Keratinocyte (primary cell): ENCODE measurements around the gene NDUFA13. TPM values are rescaled to one million over a fixed set of nuclear protein-coding genes. Genes with fewer than 3 reads are reported as not detected.

Source experiments
- DNase-seq: peaks from one replicate; pipeline ENCODE4 v3.0.0-alpha.2; 2011; ENCODE audit warnings: low read depth, missing footprints, low spot score
- FAIRE-seq: peaks from 2 replicates; lab custom pipeline; 2011; peaks lifted over from hg19 to GRCh38; lab: Jason Lieb, UNC
- H2AFZ ChIP-seq: 2 replicates; pipeline ENCODE4 v1.6.0; 2012; ENCODE audit warnings: low read length, control low read depth, inconsistent platforms; ENCODE audit not compliant: control insufficient read depth
- H3K27ac ChIP-seq: 2 replicates; pipeline ENCODE4 v1.5.1; 2011; ENCODE audit warnings: low read length; ENCODE audit not compliant: control insufficient read depth, insufficient read depth
- H3K27me3 ChIP-seq: 3 replicates; pipeline ENCODE4 v1.6.0; 2011; ENCODE audit warnings: low read length; ENCODE audit not compliant: control insufficient read depth, insufficient read depth; ENCODE audit errors: extremely low read depth
- H3K36me3 ChIP-seq, 2 experiments: 2 replicates in 1 of 2; 3 replicates in 1 of 2; pipeline ENCODE4 v1.5.1; 2011; ENCODE audit warnings: low read length in 2 of 2, mild to moderate bottlenecking in 1 of 2; ENCODE audit not compliant: control insufficient read depth in 2 of 2, insufficient read depth in 2 of 2; ENCODE audit errors: extremely low read depth in 1 of 2
- H3K4me1 ChIP-seq: 3 replicates; pipeline ENCODE4 v1.5.1; 2011; ENCODE audit warnings: low read length; ENCODE audit not compliant: control insufficient read depth, insufficient read depth; ENCODE audit errors: extremely low read depth
- H3K4me2 ChIP-seq: 3 replicates; pipeline ENCODE4 v1.6.0; 2011; ENCODE audit warnings: low read depth, low read length; ENCODE audit not compliant: control insufficient read depth, insufficient read depth; ENCODE audit errors: extremely low read depth
- H3K4me3 ChIP-seq, 3 experiments: fragments of 200-600 bp in 1 of 3; sonication (generic) in 1 of 3; 2 replicates in 2 of 3; 3 replicates in 1 of 3; pipeline ENCODE4 v1.5.1; 2011 to 2016; ENCODE audit warnings: low read length in 3 of 3, mild to moderate bottlenecking in 3 of 3, control low read depth in 2 of 3, inconsistent platforms in 1 of 3, low read depth in 1 of 3, mixed read lengths in 1 of 3, mixed run types in 1 of 3, moderate library complexity in 1 of 3; ENCODE audit not compliant: control insufficient read depth in 2 of 3, insufficient read depth in 2 of 3; ENCODE audit errors: extremely low read depth in 1 of 3
- H3K79me2 ChIP-seq: 2 replicates; pipeline ENCODE4 v1.6.0; 2012; ENCODE audit warnings: low read length; ENCODE audit not compliant: control insufficient read depth, insufficient read depth
- H3K9ac ChIP-seq: 3 replicates; pipeline ENCODE4 v1.6.0; 2011; ENCODE audit warnings: low read length; ENCODE audit not compliant: control insufficient read depth, insufficient read depth; ENCODE audit errors: extremely low read depth
- H3K9me1 ChIP-seq: 3 replicates; pipeline ENCODE4 v1.6.0; 2011; ENCODE audit warnings: low read length; ENCODE audit not compliant: control insufficient read depth, insufficient read depth; ENCODE audit errors: extremely low read depth
- H3K9me3 ChIP-seq: 2 replicates; pipeline ENCODE4 v1.5.1; 2012; ENCODE audit warnings: low read depth, low read length; ENCODE audit not compliant: control insufficient read depth
- H4K20me1 ChIP-seq: 3 replicates; pipeline ENCODE4 v1.6.0; 2011; ENCODE audit warnings: low read length; ENCODE audit not compliant: control insufficient read depth, insufficient read depth; ENCODE audit errors: extremely low read depth
- EZH2 ChIP-seq: IDR thresholded peaks from one replicate; pipeline ENCODE4 v1.6.1; 2012; ENCODE audit warnings: inconsistent platforms, mild to moderate bottlenecking, low read length, moderate library complexity
- dilution Hi-C: fragments of 300-500 bp; cut with MboI; formaldehyde crosslinking; loops from one replicate; pipeline ENCODE4 v1.7.0; 2020; ENCODE audit warnings: low sequenced_read_pairs; ENCODE audit not compliant: extremely low pct_ligation_motif_present
- polyA plus RNA-seq, 5 experiments: library from polyadenylated mRNA; depleted of rRNA in 3 of 5; stranded (reverse) in 3 of 5; stranded (forward) in 1 of 5; unstranded in 1 of 5; fragments of >200 nt; gene quantifications; 1 replicate in 1 of 5; 2 replicates in 3 of 5; 3 replicates in 1 of 5; pipeline versions ENCODE4 v1.2.1 to v1.2.3, GENCODE V29; 2011 to 2012; ENCODE audit warnings: missing spikeins in 2 of 5, low read depth in 1 of 5, low replicate concordance in 1 of 5
- TF ChIP-seq, protein P1 (sequence below), 3 experiments: IDR thresholded peaks in 1 of 3; conservative IDR thresholded peaks in 1 of 3; optimal IDR thresholded peaks in 1 of 3; 2 replicates in 2 of 3; 3 replicates in 1 of 3; pipeline versions ENCODE3 to v1.5.1; 2011; ENCODE audit warnings: low read length in 3 of 3, mild to moderate bottlenecking in 3 of 3, moderate library complexity in 2 of 3, control low read depth in 1 of 3, inconsistent platforms in 1 of 3; ENCODE audit not compliant: insufficient read depth in 2 of 3; ENCODE audit errors: extremely low read depth in 1 of 3

Gene NDUFA13
- polyA plus RNA-seq, 1 donor (not counting 4 experiments of a cell fraction or from before 2014, with no cell fraction given), result 343 TPM

DNA sequence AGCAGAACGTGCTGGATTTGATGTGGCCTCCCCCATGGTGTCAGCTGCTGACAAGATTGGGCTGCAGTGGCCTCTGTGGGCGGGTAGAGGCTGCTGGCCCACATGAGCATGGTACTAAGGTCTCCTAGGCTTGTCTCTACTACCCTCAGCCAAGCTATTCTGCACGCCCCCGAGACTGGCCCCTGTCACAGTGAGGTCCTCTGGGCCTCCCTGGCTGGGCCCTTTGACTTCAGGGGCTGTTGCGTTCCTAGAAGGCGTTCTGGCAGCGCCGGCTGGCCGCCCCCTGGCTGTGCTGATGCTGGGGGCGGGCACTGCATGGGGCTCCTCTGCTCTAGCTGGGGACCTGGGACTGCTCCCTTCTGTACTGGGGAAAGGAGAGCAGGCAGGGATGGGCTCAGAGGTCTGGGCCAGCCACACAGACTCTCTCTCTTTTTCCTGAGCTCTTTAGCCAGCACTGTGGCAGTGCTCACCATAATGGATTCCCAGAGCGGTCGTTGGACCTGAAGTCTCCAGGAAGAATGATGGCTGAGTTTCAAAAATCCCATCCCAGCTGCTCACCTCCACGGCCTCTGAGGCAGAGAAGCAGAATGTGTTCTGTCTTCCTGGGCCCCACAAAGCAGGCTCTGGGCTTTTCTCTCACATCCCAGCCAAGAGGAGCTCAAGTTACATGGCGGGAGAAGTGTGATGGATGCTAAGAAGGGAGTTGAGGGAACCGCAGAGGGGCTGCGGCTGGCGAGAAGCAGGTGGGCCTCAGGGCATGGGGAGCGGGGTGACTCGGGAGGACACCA is 33.0 kb upstream of the NDUFA13 start:
- dilution Hi-C loops, result no loop called here
- FAIRE-seq (no peak), DNase-seq (no peak)
- Histone ChIP-seq H3K9me3 (no peaks in the 10 kb centered on the region), H3K4me2 (no peak overlapping the region), H3K4me3 (no peak overlapping the region), H4K20me1 (no peaks in the 10 kb centered on the region), H3K4me1 (peaks cover 32% of the 10 kb centered on the region), H3K27ac (no peak overlapping the region), H3K36me3 (peaks cover 23 to 29% of the 10 kb centered on the region in 2 experiments), H3K9ac (no peak overlapping the region), H3K27me3 (no peaks in the 10 kb centered on the region), H2AFZ (no peak overlapping the region), H3K9me1 (no peaks in the 10 kb centered on the region), H3K79me2 (peaks cover 79% of the 10 kb centered on the region)
- TF ChIP-seq, protein P1, sequence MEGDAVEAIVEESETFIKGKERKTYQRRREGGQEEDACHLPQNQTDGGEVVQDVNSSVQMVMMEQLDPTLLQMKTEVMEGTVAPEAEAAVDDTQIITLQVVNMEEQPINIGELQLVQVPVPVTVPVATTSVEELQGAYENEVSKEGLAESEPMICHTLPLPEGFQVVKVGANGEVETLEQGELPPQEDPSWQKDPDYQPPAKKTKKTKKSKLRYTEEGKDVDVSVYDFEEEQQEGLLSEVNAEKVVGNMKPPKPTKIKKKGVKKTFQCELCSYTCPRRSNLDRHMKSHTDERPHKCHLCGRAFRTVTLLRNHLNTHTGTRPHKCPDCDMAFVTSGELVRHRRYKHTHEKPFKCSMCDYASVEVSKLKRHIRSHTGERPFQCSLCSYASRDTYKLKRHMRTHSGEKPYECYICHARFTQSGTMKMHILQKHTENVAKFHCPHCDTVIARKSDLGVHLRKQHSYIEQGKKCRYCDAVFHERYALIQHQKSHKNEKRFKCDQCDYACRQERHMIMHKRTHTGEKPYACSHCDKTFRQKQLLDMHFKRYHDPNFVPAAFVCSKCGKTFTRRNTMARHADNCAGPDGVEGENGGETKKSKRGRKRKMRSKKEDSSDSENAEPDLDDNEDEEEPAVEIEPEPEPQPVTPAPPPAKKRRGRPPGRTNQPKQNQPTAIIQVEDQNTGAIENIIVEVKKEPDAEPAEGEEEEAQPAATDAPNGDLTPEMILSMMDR (optimal IDR thresholded peaks at IDR 0.05 in 1 of 3, IDR thresholded peaks at IDR 0.05 in 1 of 3, conservative IDR thresholded peaks at IDR 0.05 in 1 of 3; ENCODE audit: extremely low read depth in 1 of 3, insufficient read depth in 2 of 3, low read length in 3 of 3), result no peak

DNA sequence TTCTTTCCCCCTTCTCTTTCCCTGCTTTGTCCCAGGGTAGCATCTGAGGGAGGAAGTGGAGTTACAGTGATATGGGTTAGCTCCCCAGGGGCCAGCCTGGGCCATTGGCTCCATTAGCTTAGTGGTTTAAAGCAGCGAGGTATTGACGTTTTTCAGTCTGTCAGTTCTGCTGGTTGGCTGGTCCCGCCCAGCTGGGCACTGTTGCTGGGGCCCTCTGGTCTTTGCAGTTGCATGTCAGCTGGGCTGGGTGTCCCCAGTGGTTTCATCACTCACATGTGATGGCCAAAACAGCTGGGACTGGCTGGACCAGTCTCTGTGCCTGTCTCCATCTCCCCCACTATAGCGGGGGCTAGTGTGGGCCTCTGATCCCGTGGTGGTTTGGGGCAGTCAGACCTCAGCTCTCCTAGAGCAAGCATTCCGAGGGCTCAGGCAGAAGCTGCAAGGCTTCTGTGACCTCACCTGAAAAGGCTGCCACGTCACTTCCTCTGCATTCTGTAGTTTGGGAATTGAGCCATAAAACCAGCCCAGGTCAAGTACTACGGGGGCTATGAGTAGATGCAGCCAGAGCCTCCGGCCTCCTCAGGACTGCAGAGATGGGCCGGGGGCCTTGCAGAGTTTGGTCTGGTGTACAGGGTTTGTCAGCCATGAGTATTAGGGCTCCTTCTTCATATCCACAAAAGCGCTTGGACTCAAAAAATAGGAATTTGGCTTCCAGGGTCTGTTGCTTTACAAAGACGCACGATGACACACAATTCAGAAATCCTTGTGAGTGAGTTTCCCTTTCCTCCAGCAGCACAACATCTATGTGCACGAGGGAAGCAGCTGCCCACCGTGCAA is 30.6 kb upstream of the NDUFA13 start:
- peaks cover 55% of the 10 kb centered on the region for H3K4me1 ChIP-seq
- H3K9me3 ChIP-seq, result no peaks in the 10 kb centered on the region
- H2AFZ ChIP-seq, result no peak overlapping the region
- FAIRE-seq, result no peak
- dilution Hi-C loops, result no loop called here
- H3K27me3 ChIP-seq, result no peaks in the 10 kb centered on the region
- peaks cover 15 to 28% of the 10 kb centered on the region in 2 experiments for H3K36me3 ChIP-seq
- no peaks in the 10 kb centered on the region for H3K9me1 ChIP-seq
- TF ChIP-seq EZH2, result no peak
- TF ChIP-seq, protein P1 (optimal IDR thresholded peaks at IDR 0.05 in 1 of 3, IDR thresholded peaks at IDR 0.05 in 1 of 3, conservative IDR thresholded peaks at IDR 0.05 in 1 of 3; ENCODE audit: extremely low read depth in 1 of 3, insufficient read depth in 2 of 3, low read length in 3 of 3), result no peak
- H4K20me1 ChIP-seq, result no peaks in the 10 kb centered on the region
- H3K79me2 ChIP-seq, result peaks cover 61% of the 10 kb centered on the region
- no peak overlapping the region for H3K9ac ChIP-seq
- DNase-seq, result no peak
- no peak overlapping the region for H3K4me3 ChIP-seq
- H3K27ac ChIP-seq, result no peak overlapping the region
- H3K4me2 ChIP-seq, result no peak overlapping the region
